ENCODE data around the gene HABP2.

Gene HABP2

DNA sequence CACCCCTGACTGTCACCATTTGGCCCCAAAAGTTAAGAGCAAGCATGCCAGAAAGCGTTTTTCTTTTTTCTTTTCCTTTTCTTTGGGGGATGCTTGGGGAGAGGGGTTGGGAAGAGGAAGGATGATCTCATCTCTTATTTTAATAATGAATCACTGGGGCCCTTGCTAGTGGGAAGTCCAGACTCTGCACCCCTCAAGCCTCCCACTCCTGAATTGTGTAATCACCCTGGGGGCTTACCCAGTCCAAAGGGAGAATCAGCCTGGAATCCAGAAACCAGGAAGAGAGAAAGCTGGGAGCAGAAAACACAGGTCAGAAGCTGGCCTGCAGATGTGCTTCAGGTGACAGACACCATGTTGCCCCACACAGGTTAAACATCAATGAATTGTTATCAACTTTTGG, 14.7 kb upstream of the HABP2 start:
- ChIA-PET CTCF (interaction anchor here (1.0 to 1.5 kb wide), 3 partner anchors 17 to 27 kb away, joined by 4 to 7 read pairs (median 4); no protein-coding TSS in a partner anchor), POLR2A (ENCODE audit: low non-redundant PET) (no interaction called here)
- DNase-seq (ENCODE audit: low spot score): no peak
- TF ChIP-seq, protein P1, sequence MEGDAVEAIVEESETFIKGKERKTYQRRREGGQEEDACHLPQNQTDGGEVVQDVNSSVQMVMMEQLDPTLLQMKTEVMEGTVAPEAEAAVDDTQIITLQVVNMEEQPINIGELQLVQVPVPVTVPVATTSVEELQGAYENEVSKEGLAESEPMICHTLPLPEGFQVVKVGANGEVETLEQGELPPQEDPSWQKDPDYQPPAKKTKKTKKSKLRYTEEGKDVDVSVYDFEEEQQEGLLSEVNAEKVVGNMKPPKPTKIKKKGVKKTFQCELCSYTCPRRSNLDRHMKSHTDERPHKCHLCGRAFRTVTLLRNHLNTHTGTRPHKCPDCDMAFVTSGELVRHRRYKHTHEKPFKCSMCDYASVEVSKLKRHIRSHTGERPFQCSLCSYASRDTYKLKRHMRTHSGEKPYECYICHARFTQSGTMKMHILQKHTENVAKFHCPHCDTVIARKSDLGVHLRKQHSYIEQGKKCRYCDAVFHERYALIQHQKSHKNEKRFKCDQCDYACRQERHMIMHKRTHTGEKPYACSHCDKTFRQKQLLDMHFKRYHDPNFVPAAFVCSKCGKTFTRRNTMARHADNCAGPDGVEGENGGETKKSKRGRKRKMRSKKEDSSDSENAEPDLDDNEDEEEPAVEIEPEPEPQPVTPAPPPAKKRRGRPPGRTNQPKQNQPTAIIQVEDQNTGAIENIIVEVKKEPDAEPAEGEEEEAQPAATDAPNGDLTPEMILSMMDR (conservative IDR thresholded peaks at IDR 0.05; ENCODE audit: low read depth): no peak
- H3K27ac ChIP-seq: no peak overlapping the region

DNA sequence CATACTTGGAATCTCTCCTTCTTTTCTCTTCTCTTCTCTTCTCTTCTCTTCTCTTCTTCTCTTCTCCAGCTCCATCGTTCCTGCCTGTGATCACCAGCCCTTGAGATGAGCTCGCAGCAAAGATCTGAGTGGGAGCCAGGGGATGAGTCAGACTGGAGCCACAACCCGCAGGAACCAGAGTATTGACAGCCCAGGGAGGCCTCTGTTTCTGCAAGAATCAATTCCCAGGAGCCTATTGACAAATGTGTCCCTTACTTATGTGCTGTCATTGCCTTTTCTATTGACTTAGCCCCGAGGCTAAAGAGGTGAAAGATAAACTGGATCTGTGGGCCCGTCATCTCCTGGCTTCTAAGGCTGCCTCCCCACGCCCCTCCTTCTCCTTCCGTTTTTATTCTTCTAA, 13.1 kb upstream of the HABP2 start:
- TF ChIP-seq, protein P1 (conservative IDR thresholded peaks at IDR 0.05; ENCODE audit: low read depth): no peak
- peak; percentile 26 for DNase-seq (ENCODE audit: low spot score)
- CTCF ChIA-PET: interaction anchor here (1.0 kb wide), 1 partner anchor 24 kb away, joined by 3 read pairs; no protein-coding TSS in a partner anchor
- POLR2A ChIA-PET (ENCODE audit: low non-redundant PET): no interaction called here
- no peak overlapping the region for H3K27ac ChIP-seq

DNA sequence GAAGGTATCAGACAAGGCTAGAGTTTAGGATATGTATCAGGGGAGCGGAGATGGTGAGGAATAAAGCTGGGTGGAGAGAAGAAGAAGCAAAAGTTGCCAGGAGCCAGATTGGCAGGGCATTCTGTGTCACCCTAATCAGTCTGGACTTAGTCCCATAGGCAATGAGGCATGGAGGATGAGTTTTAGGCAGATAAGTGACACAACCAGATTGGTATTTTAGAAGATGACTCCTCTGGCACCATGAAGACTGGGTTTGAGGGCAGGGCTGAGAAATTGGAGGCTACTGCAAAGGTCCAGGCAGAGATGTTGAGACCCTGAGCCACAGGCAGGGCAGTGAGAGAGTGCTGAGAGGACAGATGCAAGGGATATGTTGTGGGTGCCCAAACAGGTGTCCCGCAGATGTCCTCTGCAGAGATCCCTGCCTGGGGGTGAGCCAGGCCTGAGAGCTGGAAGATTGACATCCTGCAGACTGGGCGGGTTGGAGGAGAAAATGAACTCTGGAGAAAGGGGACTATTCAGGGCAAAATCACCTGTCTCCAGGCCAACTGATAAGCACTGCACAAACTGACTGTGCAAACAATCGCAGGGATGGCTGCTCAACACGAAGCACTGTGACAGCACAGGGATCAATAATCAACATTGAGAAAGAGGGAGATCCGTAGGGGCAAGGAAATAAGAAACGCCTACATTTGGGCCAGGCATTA, 11.9 kb upstream of the HABP2 start:
- TF ChIP-seq, protein P1 (conservative IDR thresholded peaks at IDR 0.05; ENCODE audit: low read depth): no peak
- no peak overlapping the region for H3K27ac ChIP-seq
- ChIA-PET CTCF (no interaction called here), POLR2A (ENCODE audit: low non-redundant PET) (no interaction called here)
- DNase-seq (ENCODE audit: low spot score): no peak

DNA sequence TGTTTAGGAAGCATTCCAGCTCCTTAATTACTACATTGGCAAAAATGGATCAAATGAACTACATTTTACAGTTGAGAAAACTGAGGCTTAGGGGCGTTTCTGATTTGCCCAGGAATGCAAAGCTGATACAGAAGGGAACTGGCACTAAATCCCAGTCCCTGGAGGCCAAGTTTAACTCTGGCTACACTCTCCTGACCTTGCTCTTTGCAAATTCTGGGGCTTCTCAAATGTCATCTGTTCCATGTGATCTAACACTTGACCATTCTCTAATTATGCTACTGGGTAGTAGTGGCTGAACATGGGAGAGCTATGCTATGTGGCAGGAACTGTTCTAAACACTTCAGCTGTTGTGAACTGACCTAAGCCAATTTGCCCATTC, 11.3 kb upstream of the HABP2 start:
- DNase-seq (ENCODE audit: low spot score): no peak
- ChIA-PET CTCF (no interaction called here), POLR2A (ENCODE audit: low non-redundant PET) (interaction anchor here (0.6 kb wide), 1 partner anchor 13 kb away, joined by 4 read pairs; no protein-coding TSS in a partner anchor)
- no peak overlapping the region for H3K27ac ChIP-seq
- TF ChIP-seq, protein P1 (conservative IDR thresholded peaks at IDR 0.05; ENCODE audit: low read depth): no peak

DNA sequence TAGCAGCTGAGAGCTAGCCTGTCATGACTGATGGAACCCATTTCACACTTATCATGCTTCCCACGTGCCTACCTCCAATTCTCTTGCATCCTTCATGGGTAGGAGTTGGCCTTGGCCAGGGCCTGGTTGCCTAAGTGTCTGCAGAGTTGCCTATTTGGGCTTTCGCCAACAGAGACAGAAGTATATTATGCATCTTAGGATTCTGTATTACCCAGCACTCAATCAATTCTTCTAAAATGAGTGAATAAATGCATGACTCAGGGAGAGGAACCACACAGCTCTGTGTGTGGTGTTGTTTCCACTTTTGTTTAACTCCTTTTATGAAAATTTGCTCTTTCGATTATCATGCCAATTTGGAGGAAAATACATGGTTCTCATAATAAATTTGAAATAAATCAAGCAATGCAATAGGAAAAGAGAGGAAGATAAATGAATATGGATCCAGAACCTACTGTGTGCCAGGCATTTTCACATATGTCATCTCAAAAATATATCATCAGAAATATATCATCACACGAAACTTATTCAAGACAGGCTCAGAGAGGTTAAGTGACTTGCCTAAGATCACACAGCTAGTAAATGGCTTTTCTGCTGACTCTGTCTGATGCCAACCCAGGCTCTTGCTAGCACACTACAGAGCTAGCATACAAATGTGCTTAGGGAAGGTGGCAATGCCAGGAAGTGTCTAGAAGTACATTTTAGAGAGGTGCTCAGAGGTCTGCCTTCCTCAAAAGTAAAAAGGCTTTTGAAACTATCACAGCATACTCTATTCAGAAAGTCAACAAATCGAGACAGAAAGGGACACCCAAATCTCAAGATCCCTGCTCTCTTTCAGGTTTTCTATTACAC, 9.5 kb upstream of the HABP2 start:
- TF ChIP-seq, protein P1 (conservative IDR thresholded peaks at IDR 0.05; ENCODE audit: low read depth): no peak
- ChIA-PET POLR2A (ENCODE audit: low non-redundant PET) (no interaction called here), CTCF (no interaction called here)
- H3K27ac ChIP-seq: no peak overlapping the region
- DNase-seq (ENCODE audit: low spot score): no peak

DNA sequence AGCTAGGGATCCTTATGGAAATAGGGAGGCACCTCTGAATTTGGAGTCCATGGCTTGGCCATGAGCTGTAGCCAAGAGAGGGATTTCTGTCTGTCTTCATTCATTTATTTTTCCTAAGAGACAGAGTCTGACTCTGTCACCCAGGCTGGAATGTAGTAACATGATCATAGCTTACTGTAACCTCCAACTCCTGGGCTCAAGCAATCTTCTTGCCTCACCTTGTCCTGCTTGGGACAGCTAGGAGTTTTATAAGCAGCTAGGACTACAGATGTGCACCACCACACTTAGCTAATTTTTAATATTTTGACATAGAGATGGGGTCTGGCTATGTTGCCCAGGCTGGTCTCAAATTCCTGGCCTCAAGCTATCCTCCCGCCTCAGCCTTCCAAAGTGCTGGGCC, 8.5 kb upstream of the HABP2 start:
- ChIA-PET POLR2A (ENCODE audit: low non-redundant PET) (no interaction called here), CTCF (no interaction called here)
- DNase-seq (ENCODE audit: low spot score): no peak
- H3K27ac ChIP-seq: no peak overlapping the region
- TF ChIP-seq, protein P1 (conservative IDR thresholded peaks at IDR 0.05; ENCODE audit: low read depth): no peak
